CD4-positive, alpha-beta T cell treated with Interleukin-17A for 4 hours (primary cell): ENCODE results near the gene IQSEC1.
"Not testable (repeated sequence)": the region's sequence is repeated elsewhere in the genome, so short reads cannot be mapped to it uniquely, and the experiment has no call there.

Experiments
- DNase-seq: peaks from one replicate; pipeline ENCODE4 v3.0.0-alpha.2; 2020; ENCODE audit warnings: mixed read lengths

Gene IQSEC1

DNA sequence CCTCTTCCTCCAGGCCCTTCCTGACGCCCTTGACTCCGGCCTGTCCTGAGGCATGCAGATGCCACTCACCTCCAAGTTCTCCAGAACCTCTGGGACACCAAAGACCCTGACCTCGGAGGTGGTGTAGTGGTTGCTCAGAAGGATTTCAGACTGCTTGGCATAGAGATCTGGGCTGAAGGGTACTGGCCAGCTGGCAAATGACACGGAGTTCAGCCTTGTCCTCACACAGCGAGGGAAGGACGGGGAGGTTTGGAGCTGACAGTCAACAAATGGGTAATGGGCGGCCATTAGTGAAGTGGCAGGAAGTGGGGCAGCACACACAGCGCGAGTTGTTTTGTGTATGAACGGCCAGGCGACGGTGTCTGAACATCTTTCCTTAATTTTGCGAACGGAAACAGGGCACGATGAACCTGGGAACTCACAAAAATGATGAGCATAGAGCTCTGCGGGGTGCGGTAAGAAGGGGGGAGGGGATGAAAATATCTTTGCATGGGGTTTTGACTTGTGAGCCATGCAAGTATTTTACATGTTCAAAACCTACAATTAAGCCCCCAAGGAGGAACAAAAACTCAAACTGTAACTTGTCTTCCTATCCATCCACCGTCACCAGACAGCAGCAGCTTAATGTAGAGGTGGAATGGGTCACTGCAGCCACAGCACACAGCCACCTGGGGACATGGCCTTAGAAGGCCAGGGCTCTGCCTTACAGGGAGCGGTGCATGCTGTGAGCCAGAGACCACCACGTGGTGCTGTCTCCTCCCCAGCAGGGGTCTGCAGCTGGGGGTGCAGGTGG, 188.2 kb downstream of the IQSEC1 start:
- DNase-seq, result no peak

GRCh38 chr3:12884186-12884680, 189.0 kb downstream of the IQSEC1 start:
- DNase-seq, result no peak

DNA sequence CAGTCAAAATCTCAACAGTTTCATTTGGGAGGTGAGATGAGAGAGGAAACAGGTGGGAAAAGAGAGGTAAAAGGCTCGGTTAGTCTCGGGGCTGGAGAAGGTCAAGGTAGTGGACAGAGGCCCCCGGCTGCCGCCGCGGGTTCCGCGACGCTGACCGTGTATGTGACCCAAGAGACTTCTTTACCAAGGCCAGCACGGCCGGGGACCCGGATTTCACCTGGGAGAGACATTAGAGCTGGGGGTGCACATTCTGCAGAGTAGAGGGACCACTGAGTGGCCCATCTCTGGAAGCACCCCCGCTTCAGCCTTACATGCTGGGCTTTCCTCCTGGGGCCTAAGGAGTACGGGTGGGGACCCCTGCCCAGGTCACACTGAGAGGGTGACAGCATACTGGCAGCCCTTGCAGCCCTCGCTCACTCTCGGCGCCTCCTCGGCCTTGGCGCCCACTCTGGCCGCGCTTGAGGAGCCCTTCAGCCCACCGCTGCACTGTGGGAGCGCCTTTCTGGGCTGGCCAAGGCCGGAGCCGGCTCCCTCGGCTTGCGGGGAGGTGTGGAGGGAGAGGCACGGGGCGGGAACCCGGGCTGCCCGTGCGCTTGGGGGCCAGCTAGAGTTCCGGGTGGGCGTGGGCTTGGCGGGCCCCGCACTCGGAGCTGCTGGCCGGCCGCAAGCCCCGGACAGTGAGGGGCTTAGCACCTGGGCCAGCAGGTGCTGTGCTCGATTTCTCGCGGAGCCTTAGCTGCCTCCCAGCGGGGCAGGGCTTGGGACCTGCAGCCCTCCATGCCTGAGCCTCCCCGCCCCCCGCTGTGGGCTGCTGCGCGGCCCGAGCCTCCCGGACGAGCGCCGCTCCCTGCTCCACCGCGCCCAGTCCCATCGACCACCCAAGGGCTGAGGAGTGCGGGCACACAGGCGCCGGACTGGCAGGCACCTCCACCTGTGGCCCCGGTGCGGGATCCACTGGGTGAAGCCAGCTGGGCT, 190.6 kb downstream of the IQSEC1 start:
- no peak for DNase-seq

DNA sequence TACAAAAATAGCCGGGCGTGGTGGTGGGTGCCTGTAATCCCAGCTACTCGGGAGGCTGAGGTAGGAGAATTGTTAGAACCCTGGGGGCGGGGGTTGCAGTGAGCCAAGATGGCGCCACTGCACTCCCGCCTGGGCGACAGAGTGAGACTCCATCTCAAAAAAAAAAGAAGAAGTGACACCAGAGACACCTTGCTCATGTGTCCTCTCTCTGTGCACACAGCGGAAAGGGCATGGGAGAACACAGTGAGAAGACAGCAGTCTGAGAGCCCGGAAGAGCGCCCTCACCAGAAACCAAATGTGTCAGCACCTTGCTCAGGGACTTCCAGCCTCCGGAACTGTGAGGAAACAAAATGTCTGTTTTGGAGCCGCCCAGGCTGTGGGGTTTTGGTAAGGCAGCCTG, 191.4 kb downstream of the IQSEC1 start:
- DNase-seq, result not testable (repeated sequence)

DNA sequence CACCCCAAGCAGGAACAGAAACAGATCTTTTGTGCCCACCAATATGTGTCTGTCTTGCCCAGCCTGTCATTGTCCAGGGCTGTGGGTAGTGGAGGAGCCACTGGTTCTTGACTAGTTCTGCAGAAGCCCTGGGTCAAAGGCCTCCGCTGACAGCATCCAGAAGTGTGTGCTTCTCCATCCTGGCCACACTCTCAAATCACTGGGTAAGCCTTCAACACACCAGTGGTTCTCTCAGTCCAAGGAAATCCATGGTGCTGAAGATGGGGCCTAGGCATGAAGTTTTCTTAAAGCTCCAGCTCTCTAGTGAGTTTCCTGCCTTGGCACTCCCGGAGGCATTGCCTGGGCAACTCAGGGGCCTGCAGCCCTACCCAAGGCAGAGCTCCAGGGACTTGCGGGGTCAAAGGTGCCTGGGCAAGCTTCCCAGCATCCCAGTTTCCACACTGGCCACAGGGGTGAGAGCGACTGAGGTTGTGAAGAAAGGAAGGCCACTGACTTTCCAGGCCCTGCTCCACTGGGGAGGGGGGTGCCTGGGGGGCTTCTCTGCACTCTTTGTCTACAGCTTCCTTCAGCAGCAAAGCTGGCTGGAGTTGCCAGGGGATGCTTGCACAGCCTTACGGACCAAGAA, 193.9 kb downstream of the IQSEC1 start:
- no peak for DNase-seq

GRCh38 chr3:12878758-12879157, 194.5 kb downstream of the IQSEC1 start:
- not testable (repeated sequence) for DNase-seq

GRCh38 chr3:12878141-12878574, 195.1 kb downstream of the IQSEC1 start:
- no peak for DNase-seq

DNA sequence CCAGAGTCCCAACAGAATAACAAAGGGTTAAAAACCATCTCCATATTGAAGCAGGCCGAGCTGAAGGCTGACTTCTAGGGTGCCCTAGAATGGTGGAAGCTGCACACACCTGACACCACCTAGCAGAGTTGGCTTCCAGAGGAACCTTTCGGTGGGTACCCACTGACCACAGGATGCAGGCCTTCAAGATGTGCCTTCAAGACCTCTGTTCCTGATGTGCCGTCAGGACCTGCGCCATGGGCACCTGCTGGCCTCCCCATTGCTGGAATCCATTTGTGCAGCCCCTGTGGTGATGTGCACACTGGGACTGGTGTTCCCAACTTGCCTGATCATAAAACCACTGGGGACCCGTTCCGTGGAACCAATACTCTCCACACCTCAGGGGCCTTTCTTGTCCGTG, 196.2 kb downstream of the IQSEC1 start:
- DNase-seq, result no peak

DNA sequence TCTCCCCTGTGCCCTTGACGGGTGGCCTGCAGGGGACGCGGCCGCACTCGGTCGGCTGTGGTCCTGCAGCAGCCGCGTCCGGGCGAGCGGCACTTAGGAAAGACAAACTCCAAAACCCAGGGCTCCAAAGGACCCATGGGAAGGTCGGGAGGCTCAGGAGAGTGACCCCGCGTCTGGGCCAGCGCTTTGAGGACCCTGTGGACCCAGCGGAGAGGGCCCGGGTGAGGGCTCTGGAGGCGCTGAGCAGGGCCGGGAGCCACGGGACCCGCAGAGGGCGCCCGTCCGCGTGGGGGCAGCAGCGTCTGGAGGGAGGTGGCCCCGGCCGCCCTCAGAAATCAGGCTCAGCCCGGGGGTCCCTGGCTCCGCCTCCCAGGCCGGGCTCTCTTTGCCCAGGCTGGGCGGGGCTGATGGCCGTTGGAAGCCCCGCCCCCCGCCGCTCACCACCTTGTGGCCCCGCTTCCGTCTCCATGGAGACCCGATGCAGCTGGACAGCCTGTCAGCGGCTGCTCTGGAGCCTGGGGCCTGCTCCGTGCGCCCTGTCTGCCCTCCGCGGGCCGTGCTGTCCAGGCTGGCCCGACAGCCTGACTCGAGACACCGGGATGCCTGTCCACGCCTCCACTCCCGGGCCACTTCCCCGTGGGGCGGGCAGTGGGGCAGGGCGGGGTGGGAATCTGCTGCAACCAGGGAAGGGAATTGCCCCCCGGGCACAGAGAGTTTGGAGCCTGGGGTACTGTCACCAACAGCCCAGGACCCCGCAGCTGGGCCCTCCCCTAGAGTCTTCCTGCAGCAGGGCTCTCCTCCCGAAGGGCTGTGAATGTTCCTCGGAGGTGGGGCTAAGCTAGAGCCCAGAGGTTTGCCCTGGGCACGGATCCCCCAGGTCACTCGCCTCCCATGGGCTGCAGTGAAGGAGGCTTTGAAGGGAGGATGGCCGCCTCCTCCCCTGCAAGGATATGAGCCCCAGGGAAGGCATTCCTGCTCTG, 197.1 kb downstream of the IQSEC1 start:
- peak; percentile 36 for DNase-seq

- no peak for DNase-seq
Measured at GRCh38 chr3:12871404-12871983, 201.7 kb downstream of the IQSEC1 start.

DNA sequence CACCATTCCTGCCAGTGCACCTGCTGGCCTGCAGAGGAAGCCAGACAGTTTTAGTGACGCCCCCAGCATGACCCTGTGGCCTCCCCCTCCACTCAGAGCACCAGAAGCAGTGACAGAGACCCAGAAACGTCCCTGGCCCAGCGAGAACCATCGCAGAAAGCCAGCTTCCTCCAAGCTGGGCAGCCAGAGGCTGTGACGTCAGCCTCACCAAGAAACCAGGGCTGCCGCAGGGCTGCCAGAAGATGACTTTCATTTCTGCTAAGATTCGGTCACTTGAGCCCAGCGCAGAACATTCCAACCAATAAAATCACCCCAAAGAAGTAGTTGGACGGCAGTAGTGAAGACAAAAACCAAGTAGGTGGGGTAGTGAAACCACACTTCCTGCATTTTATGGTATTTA, 202.3 kb downstream of the IQSEC1 start:
- peak; percentile 18 for DNase-seq

DNA sequence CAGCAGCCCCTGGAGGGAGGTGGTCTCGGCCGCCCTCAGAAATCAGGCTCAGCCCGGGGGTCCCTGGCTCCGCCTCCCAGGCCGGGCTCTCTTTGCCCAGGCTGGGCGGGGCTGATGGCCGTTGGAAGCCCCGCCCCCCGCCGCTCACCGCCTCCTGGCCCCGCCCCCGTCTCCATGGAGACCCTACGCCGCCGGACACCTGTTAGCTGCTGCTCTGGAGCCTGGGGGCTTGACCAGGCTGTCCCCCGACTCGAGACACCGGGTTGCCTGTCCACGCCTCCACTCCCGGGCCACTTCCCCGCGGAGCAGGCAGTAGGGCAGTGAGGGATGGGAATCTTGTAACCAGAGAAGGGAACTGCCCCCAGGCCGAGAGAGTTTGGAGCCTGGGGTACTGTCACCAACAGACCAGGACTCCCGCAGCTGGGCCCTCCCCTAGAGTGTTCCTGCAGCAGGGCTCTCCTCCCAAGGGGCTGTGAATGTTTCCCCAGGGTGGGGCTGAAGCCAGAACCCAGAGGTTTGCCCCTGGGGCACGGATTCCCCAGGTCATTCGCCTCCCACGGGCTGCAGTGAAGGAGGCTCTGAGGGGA, 204.1 kb downstream of the IQSEC1 start:
- peak; percentile 56 for DNase-seq

- peak; percentile 70 for DNase-seq
Measured at GRCh38 chr3:12868039-12869034, 204.9 kb downstream of the IQSEC1 start.

- DNase-seq, result no peak
Measured at GRCh38 chr3:12866836-12867235, 206.4 kb downstream of the IQSEC1 start.

- DNase-seq, result no peak
Measured at GRCh38 chr3:12865271-12865670, 208.0 kb downstream of the IQSEC1 start.

DNA sequence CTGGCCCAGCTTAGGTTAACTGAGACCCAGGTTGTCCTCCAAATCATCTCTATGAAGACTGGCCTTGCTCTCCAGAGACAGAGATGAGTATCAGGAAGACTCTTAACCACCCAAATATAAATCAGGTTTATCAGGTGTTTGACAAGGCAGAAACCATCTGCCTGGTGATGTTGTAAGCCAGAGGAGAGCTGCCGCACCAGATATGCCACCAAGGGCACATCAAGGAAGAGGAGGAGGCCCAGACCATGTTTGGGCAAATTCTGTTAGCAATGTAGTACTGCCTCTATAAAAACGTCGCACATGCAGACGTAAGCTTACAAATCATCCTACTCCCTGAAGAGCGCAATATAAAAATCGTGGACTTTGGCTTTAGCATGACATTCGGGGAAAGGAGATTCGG, 210.8 kb downstream of the IQSEC1 start:
- no peak for DNase-seq

DNA sequence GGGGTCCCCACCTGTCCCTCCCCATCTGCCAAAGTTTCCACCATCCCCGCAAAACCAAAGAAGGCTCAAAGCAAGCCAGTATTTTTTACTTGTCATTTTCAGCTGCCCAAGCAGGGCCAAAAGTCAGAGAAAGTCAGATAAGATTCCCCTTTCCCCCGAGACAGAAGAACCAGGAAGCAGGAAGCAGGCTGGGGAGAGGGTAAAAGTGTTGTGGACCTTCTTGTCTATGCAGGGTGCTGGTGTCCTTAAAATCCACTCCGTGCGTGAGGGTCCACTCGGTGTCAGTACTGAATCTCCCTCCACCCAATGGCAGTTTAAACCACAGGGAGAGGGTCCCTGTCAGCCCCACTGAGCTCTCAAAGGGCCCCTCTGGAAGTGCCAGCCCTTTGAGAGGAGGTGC, 211.6 kb downstream of the IQSEC1 start:
- DNase-seq, result no peak

DNA sequence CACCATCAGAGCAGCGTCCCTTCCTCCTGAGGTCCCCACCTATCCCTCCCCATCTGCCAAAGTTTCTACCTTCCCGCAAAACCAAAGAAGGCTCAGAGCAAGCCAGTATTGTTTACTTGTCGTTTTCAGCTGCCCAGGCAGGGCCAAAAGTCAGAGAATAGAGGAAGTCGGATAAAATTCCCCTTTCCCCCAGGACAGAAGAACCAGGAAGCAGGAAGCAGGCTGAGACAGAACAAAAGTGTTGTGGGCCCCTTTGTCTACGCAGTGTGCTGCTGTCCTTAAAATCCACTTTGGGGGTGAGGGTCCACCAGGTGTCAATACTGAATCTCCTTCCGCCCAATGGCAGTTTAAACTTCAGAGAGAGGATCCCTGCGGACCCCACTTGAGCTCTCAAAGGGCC, 213.4 kb downstream of the IQSEC1 start:
- no peak for DNase-seq

DNA sequence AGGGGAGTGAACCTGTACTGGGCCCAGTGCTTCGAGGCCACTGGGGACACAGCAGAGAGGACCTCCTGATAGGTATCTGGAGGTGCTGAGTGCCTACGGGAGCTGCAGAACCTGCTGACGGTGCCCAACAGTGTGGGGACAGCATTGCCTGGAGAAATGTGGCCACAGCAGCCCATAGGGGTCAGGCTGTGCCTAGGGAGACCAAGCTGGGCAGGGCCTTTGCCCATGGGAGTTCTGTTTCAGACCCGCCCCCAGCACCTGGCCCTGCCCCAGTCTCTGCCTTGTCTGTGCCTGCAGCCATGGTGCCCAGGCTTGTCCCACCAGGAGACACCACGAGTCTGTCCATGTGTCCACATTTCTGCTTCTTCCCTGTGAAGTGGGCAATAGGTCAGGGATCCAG, 216.6 kb downstream of the IQSEC1 start:
- DNase-seq, result no peak

DNA sequence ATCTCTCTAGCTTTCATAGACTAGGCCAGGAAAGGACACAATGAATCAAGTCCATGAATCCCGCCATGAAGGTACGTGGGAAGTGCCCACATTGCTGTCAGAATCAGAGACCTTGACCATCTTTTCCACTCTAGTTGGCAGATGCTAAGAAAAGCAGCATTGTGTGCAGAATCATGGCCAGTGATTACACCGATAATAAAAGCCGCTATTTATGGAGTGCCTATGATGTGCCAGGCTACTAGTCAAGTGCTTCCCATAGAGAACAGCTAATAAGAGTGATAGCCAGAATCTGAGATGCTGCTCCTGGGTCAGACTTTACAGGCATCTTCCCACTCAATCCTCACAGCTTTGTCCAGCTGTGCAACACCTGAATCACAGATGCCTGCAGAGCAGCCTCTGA, 218.7 kb downstream of the IQSEC1 start:
- no peak for DNase-seq
